Esophagus squamous epithelium (tissue), 4 donors: ENCODE results near the gene PEX14.

Experiments used
- CTCF ChIP-seq, 6 experiments: fragments of 450-650 bp in 4 of 6; fragments of 200-600 bp in 2 of 6; sonication (generic) in 2 of 6; IDR thresholded peaks; one replicate each; pipeline ENCODE4 v1.5.1; 2016 to 2019; ENCODE audit warnings: antibody characterized with exemption in 6 of 6, mild to moderate bottlenecking in 4 of 6, moderate library complexity in 4 of 6
- POLR2A ChIP-seq, 4 donors: fragments of 450-650 bp; IDR thresholded peaks; one replicate each; pipeline ENCODE4 v1.6.1; 2017; ENCODE audit warnings: antibody characterized with exemption in 4 of 4, mild to moderate bottlenecking in 4 of 4, moderate library complexity in 3 of 4

GRCh38 chr1:10613340-10613739, 138.6 kb downstream of the PEX14 start:
- no peak for TF ChIP-seq POLR2A (IDR thresholded peaks at IDR 0.05)
- no peak for TF ChIP-seq CTCF (IDR thresholded peaks at IDR 0.05)
